IMR-90 (cell line): Measurements from ENCODE around the gene RIMBP2. TPM values are rescaled to one million over a fixed set of nuclear protein-coding genes. Genes with fewer than 3 reads are reported as not detected.

ENCODE experiments used
- ATAC-seq: fragments of 200-7000 bp; cut with Tn5 transposase; 2 replicates; pipeline ENCODE4 v1.9.1; 2020; ENCODE audit warnings: low read depth, mild to moderate bottlenecking, moderate library complexity
- BruUV-seq: library from RNA; stranded (reverse); fragments of 400-500 nt; replicated peaks from 2 replicates; lab custom pipeline; 2021; lab: Mats Ljungman, UMichigan
- CTCF ChIA-PET: fragments of 300-600 bp; formaldehyde crosslinking; extraction: SDS; loops from one replicate; lab custom pipeline; 2021; ENCODE audit warnings: antibody characterized with exemption; lab: Yijun Ruan, JAX
- POLR2A ChIA-PET: fragments of 300-600 bp; sonication (Branson Sonifier 250); formaldehyde crosslinking; loops from one replicate; lab custom pipeline; 2022; ENCODE audit warnings: antibody characterized with exemption; ENCODE audit not compliant: unreplicated experiment; lab: Charles Lee
- DNase-seq: peaks from one replicate; pipeline ENCODE4 v3.0.0; 2013
- H2AFZ ChIP-seq: replicated peaks from 2 replicates; pipeline ENCODE3; 2013; ENCODE audit warnings: low read length, mild to moderate bottlenecking; ENCODE audit not compliant: poor library complexity
- H2AK5ac ChIP-seq: 2 replicates; pipeline ENCODE4 v1.6.1; 2013; ENCODE audit warnings: low read depth, low read length, inconsistent platforms
- H2AK9ac ChIP-seq: replicated peaks from 2 replicates; pipeline ENCODE3; 2013; ENCODE audit warnings: mild to moderate bottlenecking, low read depth, low read length, moderate library complexity; ENCODE audit not compliant: poor library complexity
- H2BK120ac ChIP-seq: 2 replicates; pipeline ENCODE4 v1.6.1; 2013; ENCODE audit warnings: low read depth, low read length, inconsistent platforms
- H2BK15ac ChIP-seq: 3 replicates; pipeline ENCODE4 v1.6.1; 2013; ENCODE audit warnings: low read depth, low read length, inconsistent platforms
- H2BK20ac ChIP-seq: 2 replicates; pipeline ENCODE4 v1.6.1; 2013; ENCODE audit warnings: low read depth, mild to moderate bottlenecking, inconsistent platforms, low read length, moderate library complexity
- H2BK5ac ChIP-seq: 2 replicates; pipeline ENCODE4 v1.6.1; 2013; ENCODE audit warnings: mild to moderate bottlenecking, low read depth, low read length, inconsistent platforms; ENCODE audit not compliant: poor library complexity, severe bottlenecking
- H3K14ac ChIP-seq: replicated peaks from 2 replicates; pipeline ENCODE4 v1.6.1; 2013; ENCODE audit warnings: low read depth, low read length, inconsistent platforms
- H3K18ac ChIP-seq: 2 replicates; pipeline ENCODE4 v1.6.1; 2013; ENCODE audit warnings: low read depth, low read length, control low read depth
- H3K23ac ChIP-seq: 2 replicates; pipeline ENCODE4 v1.6.1; 2013; ENCODE audit warnings: low read depth, low read length, inconsistent platforms
- H3K27ac ChIP-seq: 2 replicates; pipeline ENCODE4 v1.5.1; 2013; ENCODE audit warnings: mild to moderate bottlenecking, control low read depth, low read length; ENCODE audit not compliant: insufficient read depth
- H3K27me3 ChIP-seq: 2 replicates; pipeline ENCODE4 v1.6.1; 2013; ENCODE audit warnings: low read length; ENCODE audit not compliant: control insufficient read depth, insufficient read depth
- H3K36me3 ChIP-seq: 2 replicates; pipeline ENCODE4 v1.6.1; 2013; ENCODE audit warnings: low read length, mixed read lengths; ENCODE audit not compliant: control insufficient read depth, insufficient read depth
- H3K4ac ChIP-seq: 2 replicates; pipeline ENCODE4 v1.6.1; 2013; ENCODE audit warnings: low read depth, low read length, inconsistent platforms
- H3K4me1 ChIP-seq: 2 replicates; pipeline ENCODE4 v1.6.1; 2013; ENCODE audit warnings: low read length, mixed read lengths; ENCODE audit not compliant: control insufficient read depth, insufficient read depth
- H3K4me2 ChIP-seq: 2 replicates; pipeline ENCODE4 v1.6.1; 2013; ENCODE audit warnings: low read depth, mild to moderate bottlenecking, control low read depth, low read length, moderate library complexity
- H3K4me3 ChIP-seq: 2 replicates; pipeline ENCODE4 v1.5.1; 2013; ENCODE audit warnings: low read depth, mild to moderate bottlenecking, control low read depth, low read length, moderate library complexity; ENCODE audit not compliant: insufficient read depth
- H3K56ac ChIP-seq: 2 replicates; pipeline ENCODE4 v1.6.1; 2013; ENCODE audit warnings: low read length, inconsistent platforms; ENCODE audit not compliant: insufficient read depth; ENCODE audit errors: extremely low read depth
- H3K79me1 ChIP-seq, 2 experiments: 2 replicates each; pipeline ENCODE4 v1.6.1; 2013; ENCODE audit warnings: low read length in 2 of 2, inconsistent platforms in 1 of 2, low read depth in 1 of 2
- H3K9ac ChIP-seq: 2 replicates; pipeline ENCODE4 v1.6.1; 2013; ENCODE audit warnings: low read depth, low read length, control low read depth
- H3K9me1 ChIP-seq: 2 replicates; pipeline ENCODE4 v1.6.1; 2013; ENCODE audit warnings: low read length, inconsistent platforms; ENCODE audit not compliant: insufficient read depth
- H3K9me3 ChIP-seq: 2 replicates; pipeline ENCODE4 v1.6.1; 2013; ENCODE audit warnings: low read length; ENCODE audit not compliant: control insufficient read depth, insufficient read depth
- H4K20me1 ChIP-seq: 2 replicates; pipeline ENCODE4 v1.6.1; 2013; ENCODE audit warnings: low read length, inconsistent platforms; ENCODE audit not compliant: insufficient read depth
- H4K5ac ChIP-seq: 2 replicates; pipeline ENCODE4 v1.6.1; 2013; ENCODE audit warnings: mild to moderate bottlenecking, low read depth, low read length, control low read depth
- H4K8ac ChIP-seq, 2 experiments: 2 replicates each; pipeline ENCODE4 v1.6.1; 2013; ENCODE audit warnings: low read depth in 2 of 2, low read length in 2 of 2, control low read depth in 1 of 2, inconsistent platforms in 1 of 2
- H4K91ac ChIP-seq: 2 replicates; pipeline ENCODE4 v1.6.1; 2013; ENCODE audit warnings: low read depth, low read length, inconsistent platforms; ENCODE audit not compliant: insufficient read depth
- CEBPB ChIP-seq: IDR thresholded peaks from 2 replicates; pipeline ENCODE4 v1.6.1; 2012; ENCODE audit warnings: low read depth, low read length, improper control_type of control experiment
- CHD1 ChIP-seq: IDR thresholded peaks from 2 replicates; pipeline ENCODE4 v1.6.1; 2012; ENCODE audit warnings: low read depth, low read length, improper control_type of control experiment
- ELK1 ChIP-seq: fragments of 150-350 bp; IDR thresholded peaks from 2 replicates; pipeline ENCODE4 v1.6.1; 2016; ENCODE audit warnings: low read depth, mild to moderate bottlenecking, low read length, moderate library complexity, borderline replicate concordance
- MAFK ChIP-seq: IDR thresholded peaks from 2 replicates; pipeline ENCODE4 v1.6.1; 2012; ENCODE audit warnings: low read depth, low read length, improper control_type of control experiment
- MXI1 ChIP-seq: IDR thresholded peaks from 2 replicates; pipeline ENCODE4 v1.6.1; 2012; ENCODE audit warnings: low read depth, mild to moderate bottlenecking, low read length, moderate library complexity, borderline replicate concordance
- POLR2A ChIP-seq: IDR thresholded peaks from 2 replicates; pipeline ENCODE4 v1.6.1; 2012; ENCODE audit warnings: mild to moderate bottlenecking, low read depth, low read length
- RFX5 ChIP-seq: IDR thresholded peaks from 2 replicates; pipeline ENCODE4 v1.8.0; 2012; ENCODE audit warnings: low read depth, mild to moderate bottlenecking, low read length, moderate library complexity
- WGBS, 2 experiments: methylation state at CpG; one replicate each; pipeline versions ENCODE4 v1.1.5 to v1.1.7; 2013; ENCODE audit warnings: missing lambda C conversion rate in 2 of 2; ENCODE audit not compliant: insufficient read length in 1 of 2; ENCODE audit errors: extremely low coverage in 2 of 2; 5-methylcytosine and 5-hydroxymethylcytosine counted together
- dilution Hi-C: fragments of 300-500 bp; cut with HindIII; formaldehyde crosslinking; loops from one replicate; pipeline ENCODE4 v1.14.3; 2018; ENCODE audit warnings: low sequenced_read_pairs; ENCODE audit not compliant: unreplicated experiment
- in situ Hi-C: fragments of 300-500 bp; cut with MboI; formaldehyde crosslinking; loops from 3 replicates; pipeline ENCODE4 v1.14.3; 2019; ENCODE audit warnings: low sequenced_read_pairs, inconsistent platforms, mixed read lengths
- intact Hi-C: fragments of 100-400 bp; cut with micrococcal nuclease; formaldehyde crosslinking; loops from 2 replicates; pipeline ENCODE4 v1.10.0; 2022
- polyA plus RNA-seq, 3 experiments: library from polyadenylated mRNA; depleted of rRNA; stranded (reverse); fragments of >200 nt; gene quantifications; 2 replicates each; pipeline ENCODE4 v1.2.3, GENCODE V29; 2012; ENCODE audit warnings: low replicate concordance in 1 of 3
- total RNA-seq: library from RNA; depleted of rRNA; stranded (reverse); fragments of >200 nt; gene quantifications from 2 replicates; pipeline ENCODE4 v1.2.3, GENCODE V29; 2012

Gene RIMBP2
- total and polyA plus RNA-seq, 2 of the 4 experiments (the other 2 are of a cell fraction) = not detected

DNA sequence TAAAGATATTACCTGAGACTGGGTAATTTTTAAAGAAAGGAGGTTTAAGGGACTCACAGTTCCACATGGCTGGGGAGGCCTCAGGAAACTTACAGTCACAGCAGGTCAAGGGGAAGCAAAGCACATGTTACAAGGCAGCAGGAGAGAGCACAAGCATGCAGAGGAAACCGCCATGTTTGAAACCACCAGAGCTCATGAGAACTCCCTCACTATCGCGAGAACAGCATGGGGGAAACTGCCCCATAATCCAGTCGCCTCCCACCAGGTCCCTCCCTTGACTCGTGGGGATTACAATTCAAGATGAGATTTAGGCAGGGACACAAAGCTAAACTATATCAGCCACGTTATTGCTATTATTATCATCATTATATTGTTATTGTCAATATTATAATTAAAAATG lies 138.7 kb downstream of the RIMBP2 start:
- no peak overlapping the region for H3K18ac ChIP-seq
- no peak overlapping the region for H2BK5ac ChIP-seq
- no peak for DNase-seq
- no peak overlapping the region for H2AK5ac ChIP-seq
- H3K9me3 ChIP-seq = peaks cover 62% of the 10 kb centered on the region
- no peak overlapping the region for H3K4ac ChIP-seq
- H3K9ac ChIP-seq = no peak overlapping the region
- no peak for TF ChIP-seq CHD1
- TF ChIP-seq CEBPB = no peak
- TF ChIP-seq MAFK = no peak
- TF ChIP-seq RFX5 = no peak
- no peak for TF ChIP-seq ELK1
- TF ChIP-seq MXI1 = no peak
- no peak for TF ChIP-seq POLR2A
- no peaks in the 10 kb centered on the region for H3K4me1 ChIP-seq
- ATAC-seq = no peak
- H3K23ac ChIP-seq = no peak overlapping the region
- no peak overlapping the region for H3K56ac ChIP-seq
- no peak overlapping the region for H3K4me3 ChIP-seq
- dilution Hi-C loops (no loop called here), intact Hi-C loops (no loop called here), in situ Hi-C loops (no loop called here)
- H3K79me1 ChIP-seq = no peaks in the 10 kb centered on the region
- no peak overlapping the region for H3K27ac ChIP-seq
- CTCF ChIA-PET = no interaction called here
- H2BK20ac ChIP-seq = no peak overlapping the region
- no peaks in the 10 kb centered on the region for H4K20me1 ChIP-seq
- H3K27me3 ChIP-seq = no peaks in the 10 kb centered on the region
- no peak overlapping the region for H2BK15ac ChIP-seq
- H4K8ac ChIP-seq = no peak overlapping the region
- WGBS, 2 experiments = no CpG with 5 or more reads among the region's 6 CpGs
- no peak overlapping the region for H2BK120ac ChIP-seq
- H4K91ac ChIP-seq = no peak overlapping the region
- no peaks in the 10 kb centered on the region for H3K36me3 ChIP-seq
- no peak overlapping the region for H3K14ac ChIP-seq
- BruUV-seq = no TSS peak
- no peak overlapping the region for H2AK9ac ChIP-seq
- H2AFZ ChIP-seq = no peak overlapping the region
- no peak overlapping the region for H3K4me2 ChIP-seq
- no peaks in the 10 kb centered on the region for H3K9me1 ChIP-seq
- no peak overlapping the region for H4K5ac ChIP-seq
- POLR2A ChIA-PET = no interaction called here
